Neural cell (in vitro differentiated cells): ENCODE measurements around the gene KYNU. TPM values are rescaled to one million over a fixed set of nuclear protein-coding genes. Genes with fewer than 3 reads are reported as not detected.

ENCODE experiments used
- H2AFZ ChIP-seq: fragments of 200-600, 300-800 bp; sonication (generic), shearing (Covaris generic); 2 replicates; pipeline ENCODE4 v1.6.0; 2014; ENCODE audit warnings: low read depth, mild to moderate bottlenecking, antibody characterized with exemption, low read length, moderate library complexity
- H3F3A ChIP-seq: fragments of 200-600 bp; shearing (Covaris generic); 2 replicates; pipeline ENCODE4 v1.6.1; 2016; ENCODE audit warnings: mild to moderate bottlenecking, moderate library complexity, mixed read lengths, antibody characterized with exemption, low read length; ENCODE audit not compliant: insufficient read depth, poor library complexity, severe bottlenecking
- H3K27ac ChIP-seq: fragments of 200-600, 300-800 bp; sonication (generic), shearing (Covaris generic); 2 replicates; pipeline ENCODE4 v1.5.1; 2014; ENCODE audit warnings: mild to moderate bottlenecking, low read length, moderate library complexity
- H3K27me3 ChIP-seq: fragments of 300-800, 200-600 bp; sonication (generic), shearing (Covaris generic); 2 replicates; pipeline ENCODE4 v1.6.0; 2014; ENCODE audit warnings: mild to moderate bottlenecking, low read depth, low read length, moderate library complexity; ENCODE audit not compliant: insufficient read depth
- H3K36me3 ChIP-seq: fragments of 300-800, 200-600 bp; sonication (generic), shearing (Covaris generic); 2 replicates; pipeline ENCODE4 v1.5.1; 2014; ENCODE audit warnings: mild to moderate bottlenecking, antibody characterized with exemption, low read length, moderate library complexity; ENCODE audit not compliant: insufficient read depth
- H3K4me2 ChIP-seq: fragments of 300-800, 200-600 bp; sonication (generic), shearing (Covaris generic); 2 replicates; pipeline ENCODE4 v1.6.0; 2014; ENCODE audit warnings: mild to moderate bottlenecking, low read length
- H3K4me3 ChIP-seq: fragments of 300-800, 200-600 bp; sonication (generic), shearing (Covaris generic); 2 replicates; pipeline ENCODE4 v1.5.1; 2014; ENCODE audit warnings: mild to moderate bottlenecking, low read length, moderate library complexity
- H3K79me2 ChIP-seq: fragments of 200-600 bp; shearing (Covaris generic); replicated peaks from 2 replicates; pipeline ENCODE4 v1.6.0; 2014; ENCODE audit warnings: mild to moderate bottlenecking, low read length, moderate library complexity; ENCODE audit not compliant: insufficient read depth
- H3K9ac ChIP-seq: fragments of 300-800, 200-600 bp; sonication (generic), shearing (Covaris generic); 2 replicates; pipeline ENCODE4 v1.6.1; 2016; ENCODE audit warnings: mild to moderate bottlenecking, low read length, mixed read lengths
- H3K9me2 ChIP-seq: fragments of 200-600 bp; shearing (Covaris generic); 2 replicates; pipeline ENCODE4 v1.6.1; 2016; ENCODE audit warnings: mild to moderate bottlenecking, low read length, mixed read lengths; ENCODE audit not compliant: insufficient read depth
- H3K9me3 ChIP-seq: fragments of 200-600, 300-800 bp; sonication (generic), shearing (Covaris generic); 2 replicates; pipeline ENCODE4 v1.6.1; 2016; ENCODE audit warnings: mild to moderate bottlenecking, mixed run types, low read length, moderate library complexity, mixed read lengths
- H4K20me1 ChIP-seq: fragments of 200-600 bp; shearing (Covaris generic); 2 replicates; pipeline ENCODE4 v1.6.1; 2016; ENCODE audit warnings: mild to moderate bottlenecking, mixed run types; ENCODE audit not compliant: insufficient read depth
- EP300 ChIP-seq: fragments of 450-650 bp; conservative IDR thresholded peaks from 2 replicates; pipeline ENCODE4 v1.6.1; 2014; ENCODE audit warnings: antibody characterized with exemption, mild to moderate bottlenecking, moderate library complexity; ENCODE audit not compliant: poor library complexity, severe bottlenecking
- EZH2 ChIP-seq: fragments of 200-600, 300-800 bp; shearing (Covaris generic), sonication (generic); IDR thresholded peaks from 2 replicates; pipeline ENCODE4 v1.6.1; 2014; ENCODE audit warnings: antibody characterized with exemption, low read length, borderline replicate concordance, mild to moderate bottlenecking; ENCODE audit not compliant: insufficient read depth, poor library complexity, severe bottlenecking
- MXI1 ChIP-seq: fragments of 450-650 bp; conservative IDR thresholded peaks from 2 replicates; pipeline ENCODE4 v1.6.1; 2014; ENCODE audit warnings: antibody characterized with exemption, mild to moderate bottlenecking; ENCODE audit not compliant: poor library complexity, severe bottlenecking
- POLR2AphosphoS5 ChIP-seq: IDR thresholded peaks from 2 replicates; pipeline ENCODE4 v1.6.1; 2012
- RAD21 ChIP-seq: fragments of 450-650 bp; conservative IDR thresholded peaks from 2 replicates; pipeline ENCODE4 v1.6.1; 2014; ENCODE audit warnings: antibody characterized with exemption, mild to moderate bottlenecking, moderate library complexity
- SMC3 ChIP-seq: fragments of 450-650 bp; conservative IDR thresholded peaks from 2 replicates; pipeline ENCODE4 v1.6.1; 2014; ENCODE audit warnings: antibody characterized with exemption, mild to moderate bottlenecking, moderate library complexity; ENCODE audit not compliant: poor library complexity
- TAF1 ChIP-seq: IDR thresholded peaks from 2 replicates; pipeline ENCODE4 v1.6.1; 2012; ENCODE audit warnings: low read depth
- polyA plus RNA-seq: library from polyadenylated mRNA; depleted of rRNA; stranded (reverse); fragments of >200 nt; gene quantifications from 2 replicates; pipeline ENCODE4 v1.2.3, GENCODE V29; 2014
- TF ChIP-seq, protein P1 (sequence below): IDR thresholded peaks from 2 replicates; pipeline ENCODE4 v1.6.1; 2012; ENCODE audit warnings: borderline replicate concordance
- TF ChIP-seq, protein P2 (sequence below): fragments of 450-650 bp; IDR thresholded peaks from 2 replicates; pipeline ENCODE4 v1.5.1; 2014; ENCODE audit warnings: antibody characterized with exemption, mild to moderate bottlenecking, moderate library complexity; ENCODE audit not compliant: poor library complexity, severe bottlenecking

Gene KYNU
- polyA plus RNA-seq, 1 donor from 2014 or later, result 0.25 TPM

DNA sequence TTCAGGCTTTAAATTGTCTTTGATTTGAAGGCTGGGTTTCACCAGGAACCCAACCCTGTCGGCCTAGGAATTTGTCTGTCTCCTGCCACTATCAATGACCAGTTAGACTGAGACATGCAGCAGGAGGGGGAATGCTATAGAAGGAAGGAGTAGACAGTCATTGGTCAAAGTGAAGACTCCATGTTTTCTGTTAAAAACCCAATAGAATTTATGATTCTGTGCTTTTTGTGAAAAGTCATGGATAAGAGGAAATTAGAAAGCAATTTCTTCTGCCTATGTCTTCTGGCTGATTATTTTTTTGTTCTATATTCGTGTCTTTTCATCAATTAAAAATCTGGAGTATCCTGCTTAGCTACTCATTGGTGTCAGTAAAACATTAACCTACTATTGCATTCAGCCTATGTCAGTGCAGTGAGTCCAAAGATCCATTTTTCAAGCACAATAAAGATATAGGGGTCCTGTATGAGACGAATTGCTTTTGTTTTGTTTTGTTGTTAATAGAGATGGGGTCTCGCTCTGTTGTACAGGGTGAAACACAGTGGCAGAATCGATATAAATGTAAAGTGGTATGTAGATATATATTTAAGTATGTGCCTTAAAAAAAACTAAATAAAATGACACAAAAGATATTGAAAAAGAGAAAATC, 7.9 kb upstream of the KYNU start:
- H3K4me3 ChIP-seq, result no peak overlapping the region
- no peaks in the 10 kb centered on the region for H3K79me2 ChIP-seq
- no peaks in the 10 kb centered on the region for H3K9me3 ChIP-seq
- no peaks in the 10 kb centered on the region for H4K20me1 ChIP-seq
- no peak overlapping the region for H2AFZ ChIP-seq
- TF ChIP-seq RAD21, result no peak
- TF ChIP-seq MXI1, result no peak
- TF ChIP-seq POLR2AphosphoS5, result no peak
- TF ChIP-seq, protein P1, sequence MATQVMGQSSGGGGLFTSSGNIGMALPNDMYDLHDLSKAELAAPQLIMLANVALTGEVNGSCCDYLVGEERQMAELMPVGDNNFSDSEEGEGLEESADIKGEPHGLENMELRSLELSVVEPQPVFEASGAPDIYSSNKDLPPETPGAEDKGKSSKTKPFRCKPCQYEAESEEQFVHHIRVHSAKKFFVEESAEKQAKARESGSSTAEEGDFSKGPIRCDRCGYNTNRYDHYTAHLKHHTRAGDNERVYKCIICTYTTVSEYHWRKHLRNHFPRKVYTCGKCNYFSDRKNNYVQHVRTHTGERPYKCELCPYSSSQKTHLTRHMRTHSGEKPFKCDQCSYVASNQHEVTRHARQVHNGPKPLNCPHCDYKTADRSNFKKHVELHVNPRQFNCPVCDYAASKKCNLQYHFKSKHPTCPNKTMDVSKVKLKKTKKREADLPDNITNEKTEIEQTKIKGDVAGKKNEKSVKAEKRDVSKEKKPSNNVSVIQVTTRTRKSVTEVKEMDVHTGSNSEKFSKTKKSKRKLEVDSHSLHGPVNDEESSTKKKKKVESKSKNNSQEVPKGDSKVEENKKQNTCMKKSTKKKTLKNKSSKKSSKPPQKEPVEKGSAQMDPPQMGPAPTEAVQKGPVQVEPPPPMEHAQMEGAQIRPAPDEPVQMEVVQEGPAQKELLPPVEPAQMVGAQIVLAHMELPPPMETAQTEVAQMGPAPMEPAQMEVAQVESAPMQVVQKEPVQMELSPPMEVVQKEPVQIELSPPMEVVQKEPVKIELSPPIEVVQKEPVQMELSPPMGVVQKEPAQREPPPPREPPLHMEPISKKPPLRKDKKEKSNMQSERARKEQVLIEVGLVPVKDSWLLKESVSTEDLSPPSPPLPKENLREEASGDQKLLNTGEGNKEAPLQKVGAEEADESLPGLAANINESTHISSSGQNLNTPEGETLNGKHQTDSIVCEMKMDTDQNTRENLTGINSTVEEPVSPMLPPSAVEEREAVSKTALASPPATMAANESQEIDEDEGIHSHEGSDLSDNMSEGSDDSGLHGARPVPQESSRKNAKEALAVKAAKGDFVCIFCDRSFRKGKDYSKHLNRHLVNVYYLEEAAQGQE, result no peak
- TF ChIP-seq, protein P2, sequence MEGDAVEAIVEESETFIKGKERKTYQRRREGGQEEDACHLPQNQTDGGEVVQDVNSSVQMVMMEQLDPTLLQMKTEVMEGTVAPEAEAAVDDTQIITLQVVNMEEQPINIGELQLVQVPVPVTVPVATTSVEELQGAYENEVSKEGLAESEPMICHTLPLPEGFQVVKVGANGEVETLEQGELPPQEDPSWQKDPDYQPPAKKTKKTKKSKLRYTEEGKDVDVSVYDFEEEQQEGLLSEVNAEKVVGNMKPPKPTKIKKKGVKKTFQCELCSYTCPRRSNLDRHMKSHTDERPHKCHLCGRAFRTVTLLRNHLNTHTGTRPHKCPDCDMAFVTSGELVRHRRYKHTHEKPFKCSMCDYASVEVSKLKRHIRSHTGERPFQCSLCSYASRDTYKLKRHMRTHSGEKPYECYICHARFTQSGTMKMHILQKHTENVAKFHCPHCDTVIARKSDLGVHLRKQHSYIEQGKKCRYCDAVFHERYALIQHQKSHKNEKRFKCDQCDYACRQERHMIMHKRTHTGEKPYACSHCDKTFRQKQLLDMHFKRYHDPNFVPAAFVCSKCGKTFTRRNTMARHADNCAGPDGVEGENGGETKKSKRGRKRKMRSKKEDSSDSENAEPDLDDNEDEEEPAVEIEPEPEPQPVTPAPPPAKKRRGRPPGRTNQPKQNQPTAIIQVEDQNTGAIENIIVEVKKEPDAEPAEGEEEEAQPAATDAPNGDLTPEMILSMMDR, result no peak
- TF ChIP-seq SMC3, result no peak
- no peak for TF ChIP-seq EZH2
- no peak for TF ChIP-seq EP300
- no peak for TF ChIP-seq TAF1
- no peak overlapping the region for H3K4me2 ChIP-seq
- H3K27ac ChIP-seq, result no peak overlapping the region
- H3K9me2 ChIP-seq, result no peaks in the 10 kb centered on the region
- no peaks in the 10 kb centered on the region for H3K27me3 ChIP-seq
- H3K36me3 ChIP-seq, result no peaks in the 10 kb centered on the region
- H3F3A ChIP-seq, result no peaks in the 10 kb centered on the region
- no peak overlapping the region for H3K9ac ChIP-seq

DNA sequence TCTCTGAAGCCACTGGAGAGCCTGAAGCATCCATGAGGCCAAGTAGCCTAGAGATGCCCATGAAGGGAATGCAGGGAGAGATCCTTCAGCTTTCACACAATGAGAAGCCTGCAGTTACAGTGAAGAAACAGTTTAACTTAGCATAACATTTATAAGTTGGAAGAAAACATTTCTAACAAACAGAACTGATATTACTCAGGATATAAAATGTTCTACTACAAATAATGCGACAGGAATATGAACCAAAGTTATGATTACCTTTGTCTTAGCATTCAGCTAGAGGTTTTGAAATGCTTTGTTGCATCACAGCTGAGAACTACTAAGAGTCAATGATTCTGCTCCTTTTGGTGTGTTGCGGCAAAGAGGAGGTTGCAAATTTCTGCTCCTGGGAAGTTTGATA, 6.9 kb upstream of the KYNU start:
- Histone ChIP-seq H3K9me3 (no peaks in the 10 kb centered on the region), H3K79me2 (no peaks in the 10 kb centered on the region), H3K4me3 (no peak overlapping the region), H3K4me2 (no peak overlapping the region), H3K9ac (no peak overlapping the region), H3K27ac (no peak overlapping the region), H2AFZ (no peak overlapping the region), H4K20me1 (no peaks in the 10 kb centered on the region), H3K9me2 (no peaks in the 10 kb centered on the region), H3K27me3 (no peaks in the 10 kb centered on the region), H3K36me3 (no peaks in the 10 kb centered on the region), H3F3A (no peaks in the 10 kb centered on the region)
- TF ChIP-seq RAD21 (no peak), EP300 (no peak), TAF1 (no peak)
- TF ChIP-seq, protein P1, result no peak
- TF ChIP-seq, protein P2, result no peak
